ENCODE data around the gene CAPZA3. TPM values are rescaled to one million over a fixed set of nuclear protein-coding genes. Genes with fewer than 3 reads are reported as not detected.
"Not testable (repeated sequence)": the region's sequence is repeated elsewhere in the genome, so short reads cannot be mapped to it uniquely, and the experiment has no call there.

Gene CAPZA3, protein sequence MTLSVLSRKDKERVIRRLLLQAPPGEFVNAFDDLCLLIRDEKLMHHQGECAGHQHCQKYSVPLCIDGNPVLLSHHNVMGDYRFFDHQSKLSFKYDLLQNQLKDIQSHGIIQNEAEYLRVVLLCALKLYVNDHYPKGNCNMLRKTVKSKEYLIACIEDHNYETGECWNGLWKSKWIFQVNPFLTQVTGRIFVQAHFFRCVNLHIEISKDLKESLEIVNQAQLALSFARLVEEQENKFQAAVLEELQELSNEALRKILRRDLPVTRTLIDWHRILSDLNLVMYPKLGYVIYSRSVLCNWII
- total RNA-seq = not detected

- DNase-seq = no peak
- no peaks in the 10 kb centered on the region for H3K4me1 Mint-ChIP-seq (ENCODE audit: low read depth)
- H3K9me3 Mint-ChIP-seq = peaks cover 7% of the 10 kb centered on the region
- no peaks in the 10 kb centered on the region for H3K27me3 Mint-ChIP-seq (ENCODE audit: low read depth)
- H3K4me3 Mint-ChIP-seq = no peak within 1 kb of the TSS
- ATAC-seq = no peak
- no peaks in the 10 kb centered on the region for H3K36me3 Mint-ChIP-seq (ENCODE audit: insufficient read depth)
Measured at GRCh38 chr12:18737819-18738218, at the start of gene CAPZA3, which contains the start of gene PLCZ1. Gene CAPZA3, plus strand, starts transcription at chr12:18738119. Its CDS starts 150 bp downstream, at chr12:18738269. Gene PLCZ1, minus strand, starts transcription at chr12:18738012. Its CDS starts 641 bp downstream, at chr12:18737371.

DNA sequence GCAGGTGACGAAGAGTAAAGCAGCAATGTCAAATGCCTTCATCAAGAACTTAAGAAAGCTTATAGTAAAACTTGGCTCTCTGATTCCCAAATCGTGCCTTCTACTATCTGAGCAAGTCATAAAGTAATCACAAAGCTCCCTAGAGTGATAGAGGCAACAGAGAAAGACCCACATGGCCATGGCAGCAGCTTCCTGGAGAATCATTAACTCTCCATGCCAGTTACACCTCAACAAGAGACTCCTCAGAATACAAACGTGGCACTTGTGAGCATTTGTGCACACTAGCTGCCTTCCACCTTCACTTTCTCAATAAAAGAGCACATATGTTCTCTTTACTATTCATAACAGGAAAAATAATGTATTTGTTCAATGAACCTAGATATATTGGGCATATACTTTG is 48.1 kb upstream of the CAPZA3 start:
- H3K4me1 Mint-ChIP-seq (ENCODE audit: low read depth) = no peaks in the 10 kb centered on the region

GRCh38 chr12:18690653-18691052 is 47.3 kb upstream of the CAPZA3 start:
- ATAC-seq (no peak), DNase-seq (no peak)
- no peak overlapping the region for H3K4me3 Mint-ChIP-seq
- H3K9me3 Mint-ChIP-seq = peaks cover 8% of the 10 kb centered on the region
- H3K36me3 Mint-ChIP-seq (ENCODE audit: insufficient read depth) = no peaks in the 10 kb centered on the region
- no peaks in the 10 kb centered on the region for H3K27me3 Mint-ChIP-seq (ENCODE audit: low read depth)
- H3K4me1 Mint-ChIP-seq (ENCODE audit: low read depth) = no peaks in the 10 kb centered on the region

More for the DNA sequence above, 48.1 kb upstream of the CAPZA3 start:
- no peak for ATAC-seq
- Mint-ChIP-seq H3K27me3 (ENCODE audit: low read depth) (no peaks in the 10 kb centered on the region), H3K4me3 (no peak overlapping the region), H3K9me3 (peaks cover 7% of the 10 kb centered on the region), H3K36me3 (ENCODE audit: insufficient read depth) (no peaks in the 10 kb centered on the region)
- DNase-seq = no peak

DNA sequence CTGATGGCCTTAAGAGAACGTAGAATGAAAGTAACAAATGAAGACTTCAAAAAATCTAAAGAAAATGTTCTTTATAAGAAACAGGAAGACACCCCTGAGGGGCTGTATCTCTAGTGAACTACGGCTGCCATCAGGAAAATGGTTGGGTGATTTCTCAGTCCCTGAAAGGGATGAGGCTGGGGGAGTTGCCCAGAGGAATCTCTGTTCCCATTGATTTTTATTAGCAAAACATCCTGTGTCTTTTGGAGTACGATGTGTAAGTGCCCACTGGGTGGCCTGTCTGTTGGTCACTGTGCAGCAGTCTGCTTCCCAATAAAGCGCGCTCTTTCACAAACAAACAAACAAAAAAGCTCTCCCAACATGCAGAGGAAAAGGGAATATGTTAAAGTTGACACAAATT is 43.9 kb upstream of the CAPZA3 start:
- not testable (repeated sequence) for H3K4me1 Mint-ChIP-seq (ENCODE audit: low read depth); DNase-seq; H3K27me3 Mint-ChIP-seq (ENCODE audit: low read depth); ATAC-seq; H3K36me3 Mint-ChIP-seq (ENCODE audit: insufficient read depth); H3K4me3 Mint-ChIP-seq
- peaks cover 14% of the 10 kb centered on the region for H3K9me3 Mint-ChIP-seq

GRCh38 chr12:18696971-18697602 is 40.8 kb upstream of the CAPZA3 start:
- H3K27me3 Mint-ChIP-seq (ENCODE audit: low read depth) = no peaks in the 10 kb centered on the region
- H3K9me3 Mint-ChIP-seq = peaks cover 7% of the 10 kb centered on the region
- H3K4me1 Mint-ChIP-seq (ENCODE audit: low read depth) = no peaks in the 10 kb centered on the region
- H3K4me3 Mint-ChIP-seq = no peak overlapping the region
- DNase-seq (no peak), ATAC-seq (no peak)
- no peaks in the 10 kb centered on the region for H3K36me3 Mint-ChIP-seq (ENCODE audit: insufficient read depth)

DNA sequence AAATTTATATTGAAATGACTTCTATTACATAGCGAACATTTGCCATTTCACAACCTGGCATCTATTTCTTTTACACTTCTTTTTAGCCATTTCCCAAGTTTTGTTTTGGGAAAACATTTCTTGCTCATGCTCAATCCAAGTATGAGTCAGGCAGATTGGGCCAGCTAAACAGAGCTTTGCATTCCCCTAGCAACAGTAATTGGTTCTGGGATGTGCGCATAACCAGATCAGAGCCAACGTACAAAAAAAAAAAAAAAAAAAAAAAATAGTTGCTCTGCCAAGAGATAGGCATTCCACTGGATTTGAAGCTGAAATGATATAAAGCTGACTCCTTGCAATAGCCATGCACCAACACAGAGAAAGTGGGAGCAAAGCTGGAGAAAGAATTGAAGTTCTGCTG is 37.6 kb upstream of the CAPZA3 start:
- no peak for DNase-seq

DNA sequence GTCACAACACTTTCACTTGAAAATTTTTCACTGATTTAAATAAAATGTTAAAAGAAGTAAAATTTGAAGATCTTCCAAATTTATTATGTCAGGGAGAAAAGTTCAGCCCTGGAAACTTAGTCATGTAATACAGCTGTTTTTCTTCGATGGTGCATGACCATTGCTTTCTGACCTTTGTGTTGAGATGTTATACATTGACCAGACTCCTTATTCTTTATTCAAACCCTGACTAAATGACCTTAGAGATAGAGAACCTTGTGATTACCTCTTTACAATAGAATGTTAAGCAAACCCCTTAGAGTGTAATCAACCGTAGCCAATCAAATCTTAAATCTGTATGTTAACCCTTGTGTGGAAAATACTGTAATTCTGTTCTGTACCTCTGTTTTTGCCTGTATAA is 34.6 kb upstream of the CAPZA3 start:
- Mint-ChIP-seq H3K4me3 (no peak overlapping the region), H3K27me3 (ENCODE audit: low read depth) (no peaks in the 10 kb centered on the region), H3K9me3 (peaks cover 12% of the 10 kb centered on the region), H3K4me1 (ENCODE audit: low read depth) (no peaks in the 10 kb centered on the region), H3K36me3 (ENCODE audit: insufficient read depth) (no peaks in the 10 kb centered on the region)
- DNase-seq (no peak), ATAC-seq (no peak)

More for the DNA sequence above, 37.6 kb upstream of the CAPZA3 start:
- H3K4me3 Mint-ChIP-seq = no peak overlapping the region
- no peak for ATAC-seq
- peaks cover 12% of the 10 kb centered on the region for H3K9me3 Mint-ChIP-seq
- no peaks in the 10 kb centered on the region for H3K36me3 Mint-ChIP-seq (ENCODE audit: insufficient read depth)
- H3K27me3 Mint-ChIP-seq (ENCODE audit: low read depth) = no peaks in the 10 kb centered on the region
- no peaks in the 10 kb centered on the region for H3K4me1 Mint-ChIP-seq (ENCODE audit: low read depth)

DNA sequence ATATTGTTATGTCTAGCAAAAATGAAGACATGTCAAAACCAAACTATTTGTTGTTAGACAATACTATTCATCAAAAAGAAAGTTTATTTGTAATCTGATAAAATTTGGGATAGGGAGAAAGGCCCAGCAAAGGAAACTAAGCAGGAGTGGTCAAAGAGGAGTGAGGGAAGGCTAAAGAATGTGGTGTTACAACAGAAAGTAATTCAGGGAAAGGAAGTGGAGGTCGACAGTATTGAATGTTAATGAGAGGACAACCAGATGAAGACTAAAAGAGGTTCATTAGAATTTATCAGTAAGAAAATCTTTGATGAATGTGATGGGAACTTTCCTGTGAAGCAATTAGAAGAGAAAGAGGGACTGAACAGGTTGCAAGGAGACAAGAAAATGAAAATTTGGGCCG is 34.0 kb upstream of the CAPZA3 start:
- Mint-ChIP-seq H3K27me3 (ENCODE audit: low read depth) (no peaks in the 10 kb centered on the region), H3K4me3 (no peak overlapping the region), H3K36me3 (ENCODE audit: insufficient read depth) (no peaks in the 10 kb centered on the region), H3K4me1 (ENCODE audit: low read depth) (no peaks in the 10 kb centered on the region), H3K9me3 (peaks cover 12% of the 10 kb centered on the region)
- DNase-seq = no peak
- ATAC-seq = no peak

DNA sequence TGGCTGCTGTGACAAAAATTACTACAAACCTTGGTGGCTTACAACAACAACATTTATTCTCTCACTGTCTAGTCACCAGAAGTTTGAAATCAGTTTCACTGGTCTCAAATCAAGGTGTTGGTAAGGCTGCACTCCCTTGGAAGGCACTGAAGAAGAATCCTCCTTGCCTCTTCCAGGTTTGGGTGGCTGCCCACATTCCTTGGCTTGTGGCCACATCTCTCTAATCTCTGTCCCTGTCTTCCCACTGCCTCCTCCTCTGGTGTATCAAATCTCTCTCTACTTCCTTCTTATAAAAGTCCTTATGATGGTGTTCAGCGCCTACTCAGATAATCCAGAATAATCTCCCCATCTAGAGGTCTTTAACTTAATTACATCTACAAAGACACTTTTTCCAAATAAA is 31.1 kb upstream of the CAPZA3 start:
- Mint-ChIP-seq H3K4me3 (no peak overlapping the region), H3K36me3 (ENCODE audit: insufficient read depth) (no peaks in the 10 kb centered on the region), H3K9me3 (peaks cover 20% of the 10 kb centered on the region), H3K4me1 (ENCODE audit: low read depth) (no peaks in the 10 kb centered on the region), H3K27me3 (ENCODE audit: low read depth) (no peaks in the 10 kb centered on the region)
- ATAC-seq = no peak
- no peak for DNase-seq

- no peak overlapping the region for H3K4me3 Mint-ChIP-seq
- ATAC-seq (no peak), DNase-seq (no peak)
- no peaks in the 10 kb centered on the region for H3K27me3 Mint-ChIP-seq (ENCODE audit: low read depth)
- no peaks in the 10 kb centered on the region for H3K4me1 Mint-ChIP-seq (ENCODE audit: low read depth)
- H3K9me3 Mint-ChIP-seq = no peaks in the 10 kb centered on the region
- H3K36me3 Mint-ChIP-seq (ENCODE audit: insufficient read depth) = no peaks in the 10 kb centered on the region
Measured at GRCh38 chr12:18716236-18716635, 21.7 kb upstream of the CAPZA3 start.

DNA sequence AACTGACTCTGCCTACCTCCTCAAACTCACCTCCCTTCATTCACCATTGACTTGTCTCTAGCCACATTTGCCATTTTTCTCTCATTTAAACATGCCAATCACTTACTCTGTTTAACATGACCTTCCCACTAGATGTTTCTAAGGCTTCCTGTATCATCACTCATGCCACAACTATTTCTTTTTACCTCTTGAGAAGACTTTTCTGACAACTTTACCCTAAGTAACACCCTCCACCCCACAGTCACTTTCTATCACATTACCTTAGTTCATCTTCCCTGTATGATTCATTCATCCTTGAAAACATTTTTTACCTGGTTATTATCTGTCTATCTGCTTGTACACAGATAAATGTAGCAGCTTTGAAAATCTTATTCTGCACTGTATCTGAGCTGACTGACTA is 19.5 kb upstream of the CAPZA3 start:
- no peaks in the 10 kb centered on the region for H3K27me3 Mint-ChIP-seq (ENCODE audit: low read depth)
- no peaks in the 10 kb centered on the region for H3K4me1 Mint-ChIP-seq (ENCODE audit: low read depth)
- no peak overlapping the region for H3K4me3 Mint-ChIP-seq
- no peak for ATAC-seq
- H3K9me3 Mint-ChIP-seq = no peaks in the 10 kb centered on the region
- H3K36me3 Mint-ChIP-seq (ENCODE audit: insufficient read depth) = no peaks in the 10 kb centered on the region
- no peak for DNase-seq

- DNase-seq = no peak
- H3K9me3 Mint-ChIP-seq = peaks cover 6% of the 10 kb centered on the region
- ATAC-seq = no peak
- no peak overlapping the region for H3K4me3 Mint-ChIP-seq
- no peaks in the 10 kb centered on the region for H3K4me1 Mint-ChIP-seq (ENCODE audit: low read depth)
- H3K27me3 Mint-ChIP-seq (ENCODE audit: low read depth) = no peaks in the 10 kb centered on the region
- H3K36me3 Mint-ChIP-seq (ENCODE audit: insufficient read depth) = no peaks in the 10 kb centered on the region
Measured at GRCh38 chr12:18719922-18720510, 17.9 kb upstream of the CAPZA3 start.

DNA sequence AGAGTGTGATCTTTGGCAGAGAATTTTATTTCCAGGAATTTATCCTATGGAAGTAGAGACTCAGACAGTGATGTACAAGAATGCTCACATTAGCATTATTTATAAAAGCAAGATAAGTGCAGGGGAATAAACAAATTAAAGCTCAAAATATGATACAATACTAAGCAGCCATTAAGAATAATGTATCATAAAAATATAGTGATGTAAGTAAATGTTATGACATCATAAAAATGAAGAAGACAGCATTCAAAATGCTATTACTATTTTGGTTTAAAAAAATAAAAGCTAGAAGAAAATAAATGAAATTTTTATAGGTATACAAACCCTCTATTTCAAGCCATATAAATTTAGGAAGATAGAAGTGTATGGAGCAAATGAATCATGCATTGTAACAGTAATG is 17.2 kb upstream of the CAPZA3 start:
- DNase-seq (no peak), ATAC-seq (no peak)
- H3K27me3 Mint-ChIP-seq (ENCODE audit: low read depth) = no peaks in the 10 kb centered on the region
- H3K4me3 Mint-ChIP-seq = no peak overlapping the region
- no peaks in the 10 kb centered on the region for H3K36me3 Mint-ChIP-seq (ENCODE audit: insufficient read depth)
- H3K4me1 Mint-ChIP-seq (ENCODE audit: low read depth) = no peaks in the 10 kb centered on the region
- H3K9me3 Mint-ChIP-seq = peaks cover 6% of the 10 kb centered on the region

DNA sequence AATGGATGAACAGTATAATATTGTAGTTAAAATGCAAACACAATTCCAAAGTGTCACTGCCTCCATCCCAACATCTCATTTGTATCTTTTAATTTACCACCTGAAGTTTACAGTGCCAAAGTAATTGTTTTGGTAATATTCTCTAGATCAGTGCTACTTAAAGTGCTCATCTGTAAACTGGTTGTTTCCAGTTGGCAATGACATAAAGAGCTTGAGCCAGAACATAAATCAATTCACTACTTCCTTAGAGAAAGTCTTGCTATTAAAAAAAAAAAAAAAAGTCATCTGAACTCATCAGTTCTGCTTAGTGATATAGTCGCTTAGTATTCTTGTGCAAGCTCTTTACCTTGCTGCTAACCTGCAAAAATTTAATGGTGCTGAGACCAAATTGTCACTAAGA is 16.5 kb upstream of the CAPZA3 start:
- no peaks in the 10 kb centered on the region for H3K36me3 Mint-ChIP-seq (ENCODE audit: insufficient read depth)
- no peaks in the 10 kb centered on the region for H3K27me3 Mint-ChIP-seq (ENCODE audit: low read depth)
- H3K4me3 Mint-ChIP-seq = no peak overlapping the region
- H3K9me3 Mint-ChIP-seq = peaks cover 6% of the 10 kb centered on the region
- H3K4me1 Mint-ChIP-seq (ENCODE audit: low read depth) = no peaks in the 10 kb centered on the region
- ATAC-seq (no peak), DNase-seq (no peak)

DNA sequence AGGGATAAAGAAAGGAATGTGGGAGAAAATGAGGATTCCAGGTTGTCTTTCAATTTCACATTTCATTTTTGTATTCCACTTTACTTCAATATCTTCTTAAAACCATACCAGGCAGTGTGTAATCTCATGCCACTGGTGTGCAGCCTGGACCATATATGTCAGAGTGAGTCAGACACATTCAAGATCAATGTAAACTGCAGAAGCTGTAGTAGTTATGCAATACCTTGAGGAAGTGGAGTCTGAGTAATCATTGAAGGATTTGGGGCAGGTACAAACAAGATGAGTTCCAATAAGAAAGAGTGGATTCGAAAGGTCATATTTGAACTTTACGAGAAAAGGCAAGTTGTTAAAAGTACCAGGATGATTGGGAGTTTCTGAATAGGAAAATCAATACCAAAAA is 14.2 kb upstream of the CAPZA3 start:
- Mint-ChIP-seq H3K4me3 (no peak overlapping the region), H3K4me1 (ENCODE audit: low read depth) (no peaks in the 10 kb centered on the region), H3K27me3 (ENCODE audit: low read depth) (no peaks in the 10 kb centered on the region), H3K36me3 (ENCODE audit: insufficient read depth) (no peaks in the 10 kb centered on the region), H3K9me3 (peaks cover 9% of the 10 kb centered on the region)
- no peak for ATAC-seq
- no peak for DNase-seq

Data from activated T-cell treated with anti-CD3 and anti-CD28 coated beads, Interleukin-2, amount 50 U/mL, for 4 hours (primary cell).